A673 (cell line): ENCODE results near the gene PRIMA1. TPM values are rescaled to one million over a fixed set of nuclear protein-coding genes. Genes with fewer than 3 reads are reported as not detected.

Experiments used
- BruUV-seq: library from RNA; stranded (reverse); fragments of 400-500 nt; replicated peaks from 2 replicates; lab custom pipeline; 2021; lab: Mats Ljungman, UMichigan
- CTCF ChIA-PET: fragments of 300-600 bp; sonication (Branson Sonifier 250); formaldehyde crosslinking; loops from one replicate; lab custom pipeline; 2022; ENCODE audit warnings: antibody characterized with exemption; lab: Charles Lee
- POLR2A ChIA-PET: fragments of 300-600 bp; sonication (Branson Sonifier 250); formaldehyde crosslinking; loops from one replicate; lab custom pipeline; 2022; ENCODE audit warnings: antibody characterized with exemption; ENCODE audit not compliant: low non-redundant PET; lab: Charles Lee
- DNase-seq: peaks from one replicate; pipeline ENCODE4 v3.0.0-alpha.2; 2015; ENCODE audit warnings: low spot score
- H3K27ac ChIP-seq: fragments of 200-600 bp; sonication (generic); 2 replicates; pipeline ENCODE4 v1.5.1; 2016; ENCODE audit warnings: mixed run types, low read depth, mild to moderate bottlenecking, mixed read lengths, antibody characterized with exemption, low read length; ENCODE audit not compliant: poor library complexity, severe bottlenecking
- H3K27me3 ChIP-seq: fragments of 200-600 bp; sonication (generic); replicated peaks from 2 replicates; pipeline ENCODE4 v1.6.1; 2017; ENCODE audit warnings: mixed run types, low read depth, mild to moderate bottlenecking, mixed read lengths, antibody characterized with exemption, low read length; ENCODE audit not compliant: insufficient read depth, poor library complexity
- H3K36me3 ChIP-seq: fragments of 200-600 bp; sonication (generic); 2 replicates; pipeline ENCODE4 v1.6.1; 2016; ENCODE audit warnings: mixed run types, mild to moderate bottlenecking, mixed read lengths, antibody characterized with exemption, low read length; ENCODE audit not compliant: insufficient read depth, poor library complexity, severe bottlenecking
- H3K4me1 ChIP-seq: fragments of 200-600 bp; sonication (generic); 2 replicates; pipeline ENCODE4 v1.6.1; 2017; ENCODE audit warnings: mixed run types, mild to moderate bottlenecking, mixed read lengths, antibody characterized with exemption, low read length; ENCODE audit not compliant: insufficient read depth, poor library complexity, severe bottlenecking
- H3K4me3 ChIP-seq: fragments of 200-600 bp; sonication (generic); 2 replicates; pipeline ENCODE4 v1.5.1; 2016; ENCODE audit warnings: low read depth, mixed run types, mild to moderate bottlenecking, mixed read lengths, low read length; ENCODE audit not compliant: poor library complexity, severe bottlenecking
- H3K9me3 ChIP-seq: fragments of 200-600 bp; sonication (generic); 2 replicates; pipeline ENCODE4 v1.6.1; 2016; ENCODE audit warnings: mixed run types, low read depth, mild to moderate bottlenecking, mixed read lengths, antibody characterized with exemption, low read length; ENCODE audit not compliant: poor library complexity, severe bottlenecking
- EZH2 ChIP-seq: fragments of 200-600 bp; sonication (generic); IDR thresholded peaks from 2 replicates; pipeline ENCODE4 v1.6.1; 2017; ENCODE audit warnings: borderline replicate concordance, low read depth, mild to moderate bottlenecking, mixed read lengths, antibody characterized with exemption, low read length; ENCODE audit not compliant: poor library complexity, severe bottlenecking
- intact Hi-C: fragments of 100-400 bp; cut with micrococcal nuclease; formaldehyde crosslinking; loops from one replicate; pipeline ENCODE4 v1.10.0; 2022; ENCODE audit not compliant: unreplicated experiment
- total RNA-seq: library from RNA; stranded (reverse); gene quantifications from 2 replicates; pipeline ENCODE4 v1.2.3, GENCODE V29; 2021
- TF ChIP-seq, protein P1 (sequence below): fragments of 300-800, 200-600 bp; sonication (generic); conservative IDR thresholded peaks from 2 replicates; pipeline ENCODE4 v1.5.1; 2017; ENCODE audit warnings: low read depth, mild to moderate bottlenecking, antibody characterized with exemption, low read length, moderate library complexity, mixed read lengths

Gene PRIMA1
- total RNA-seq, 1 experiment from 2014 or later, result 0.09 TPM

DNA sequence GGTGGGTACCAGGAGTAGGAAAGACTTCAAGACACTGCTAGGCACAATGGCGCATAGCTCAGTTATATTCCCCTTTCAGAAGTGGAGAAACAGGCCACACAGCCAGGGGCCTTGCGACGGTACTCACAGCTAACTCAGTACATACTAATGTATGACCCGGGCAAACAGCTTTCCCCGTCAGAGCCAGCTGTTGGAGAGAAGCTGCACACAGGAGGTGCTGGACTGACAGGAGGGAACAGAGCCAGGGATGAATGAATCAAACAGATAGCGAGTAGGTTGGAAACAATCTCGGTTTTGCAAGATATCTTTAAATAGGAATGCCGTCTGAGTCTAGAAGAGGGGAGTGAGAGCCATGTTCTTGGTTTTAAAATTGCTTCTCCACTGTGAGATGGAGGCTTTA is 45.5 kb downstream of the PRIMA1 start:
- intact Hi-C loops, result no loop called here
- no peaks in the 10 kb centered on the region for H3K9me3 ChIP-seq
- no peak overlapping the region for H3K27ac ChIP-seq
- H3K27me3 ChIP-seq, result peaks cover 7% of the 10 kb centered on the region
- H3K4me3 ChIP-seq, result no peak overlapping the region
- CTCF ChIA-PET, result no interaction called here
- BruUV-seq, result no TSS peak
- no peaks in the 10 kb centered on the region for H3K36me3 ChIP-seq
- TF ChIP-seq, protein P1, sequence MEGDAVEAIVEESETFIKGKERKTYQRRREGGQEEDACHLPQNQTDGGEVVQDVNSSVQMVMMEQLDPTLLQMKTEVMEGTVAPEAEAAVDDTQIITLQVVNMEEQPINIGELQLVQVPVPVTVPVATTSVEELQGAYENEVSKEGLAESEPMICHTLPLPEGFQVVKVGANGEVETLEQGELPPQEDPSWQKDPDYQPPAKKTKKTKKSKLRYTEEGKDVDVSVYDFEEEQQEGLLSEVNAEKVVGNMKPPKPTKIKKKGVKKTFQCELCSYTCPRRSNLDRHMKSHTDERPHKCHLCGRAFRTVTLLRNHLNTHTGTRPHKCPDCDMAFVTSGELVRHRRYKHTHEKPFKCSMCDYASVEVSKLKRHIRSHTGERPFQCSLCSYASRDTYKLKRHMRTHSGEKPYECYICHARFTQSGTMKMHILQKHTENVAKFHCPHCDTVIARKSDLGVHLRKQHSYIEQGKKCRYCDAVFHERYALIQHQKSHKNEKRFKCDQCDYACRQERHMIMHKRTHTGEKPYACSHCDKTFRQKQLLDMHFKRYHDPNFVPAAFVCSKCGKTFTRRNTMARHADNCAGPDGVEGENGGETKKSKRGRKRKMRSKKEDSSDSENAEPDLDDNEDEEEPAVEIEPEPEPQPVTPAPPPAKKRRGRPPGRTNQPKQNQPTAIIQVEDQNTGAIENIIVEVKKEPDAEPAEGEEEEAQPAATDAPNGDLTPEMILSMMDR, result no peak
- TF ChIP-seq EZH2, result no peak
- H3K4me1 ChIP-seq, result no peaks in the 10 kb centered on the region
- POLR2A ChIA-PET, result no interaction called here
- no peak for DNase-seq

DNA sequence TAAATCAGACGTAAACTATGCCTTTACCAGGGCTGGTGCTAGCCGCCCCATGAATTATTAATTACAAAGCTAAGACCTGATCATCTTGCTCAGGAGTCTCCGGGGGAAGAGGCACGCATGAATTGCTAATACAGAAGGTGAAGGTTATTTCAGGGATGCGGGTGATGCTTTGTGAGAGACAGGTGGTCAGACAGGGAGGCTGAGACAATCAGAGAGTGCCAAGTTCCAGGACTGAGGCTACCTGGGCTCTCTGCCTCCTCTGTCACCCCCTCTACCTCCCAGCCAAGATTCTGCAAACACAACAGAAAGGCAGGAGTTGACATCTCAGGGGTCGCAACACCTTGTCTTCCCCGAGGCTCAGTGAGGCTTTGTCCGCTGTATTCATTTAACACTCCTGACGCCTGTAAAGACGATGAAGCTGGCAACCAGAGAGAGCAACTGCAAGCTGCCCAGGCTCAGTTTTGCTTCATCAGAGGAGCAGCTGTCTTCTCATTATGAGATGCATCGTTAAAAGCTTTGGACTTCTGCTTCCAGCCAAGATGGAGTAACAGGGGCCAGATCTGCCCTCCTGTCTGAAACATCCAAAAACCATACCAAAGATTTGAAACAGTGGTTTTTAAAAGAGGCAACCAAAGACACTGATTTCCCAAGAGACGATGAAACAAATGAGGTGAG is 46.6 kb downstream of the PRIMA1 start:
- Histone ChIP-seq H3K4me1 (no peaks in the 10 kb centered on the region), H3K27ac (no peak overlapping the region), H3K36me3 (no peaks in the 10 kb centered on the region), H3K4me3 (no peak overlapping the region), H3K9me3 (no peaks in the 10 kb centered on the region), H3K27me3 (peaks cover 7% of the 10 kb centered on the region)
- DNase-seq, result no peak
- CTCF ChIA-PET, result interaction anchor here (0.6 kb wide), 1 partner anchor 47 kb away, joined by 22 read pairs; no protein-coding TSS in a partner anchor
- intact Hi-C loops, result no loop called here
- no peak for TF ChIP-seq EZH2
- TF ChIP-seq, protein P1, result no peak
- POLR2A ChIA-PET, result no interaction called here
- BruUV-seq, result no TSS peak

DNA sequence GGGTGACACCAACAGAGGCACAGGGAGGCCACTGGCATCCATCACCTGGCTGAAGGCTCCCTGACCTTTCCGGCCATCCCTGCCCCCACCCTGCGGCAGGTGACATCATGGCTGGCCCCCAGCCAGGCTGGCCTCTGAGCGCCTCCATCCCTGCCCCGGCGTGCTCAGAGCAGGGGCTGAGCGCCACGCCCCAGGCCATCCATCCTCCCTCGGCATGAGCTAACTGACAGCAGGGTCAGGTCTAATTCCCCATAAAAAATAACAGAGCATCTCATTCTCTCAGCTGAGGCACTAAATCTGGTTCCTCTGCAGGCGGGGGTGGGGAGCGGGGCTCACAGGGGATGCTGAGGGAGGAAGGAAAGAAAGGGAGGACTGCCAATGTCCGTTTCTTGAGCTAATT is 50.7 kb downstream of the PRIMA1 start:
- Histone ChIP-seq H3K9me3 (no peaks in the 10 kb centered on the region), H3K27me3 (peaks cover 7% of the 10 kb centered on the region), H3K4me1 (no peaks in the 10 kb centered on the region), H3K4me3 (no peak overlapping the region), H3K36me3 (no peaks in the 10 kb centered on the region), H3K27ac (no peak overlapping the region)
- intact Hi-C loops, result no loop called here
- no TSS peak for BruUV-seq
- CTCF ChIA-PET, result no interaction called here
- DNase-seq, result no peak
- POLR2A ChIA-PET, result no interaction called here
- TF ChIP-seq EZH2, result no peak
- TF ChIP-seq, protein P1, result no peak
